ENCODE results near the gene ANXA3.

DNA sequence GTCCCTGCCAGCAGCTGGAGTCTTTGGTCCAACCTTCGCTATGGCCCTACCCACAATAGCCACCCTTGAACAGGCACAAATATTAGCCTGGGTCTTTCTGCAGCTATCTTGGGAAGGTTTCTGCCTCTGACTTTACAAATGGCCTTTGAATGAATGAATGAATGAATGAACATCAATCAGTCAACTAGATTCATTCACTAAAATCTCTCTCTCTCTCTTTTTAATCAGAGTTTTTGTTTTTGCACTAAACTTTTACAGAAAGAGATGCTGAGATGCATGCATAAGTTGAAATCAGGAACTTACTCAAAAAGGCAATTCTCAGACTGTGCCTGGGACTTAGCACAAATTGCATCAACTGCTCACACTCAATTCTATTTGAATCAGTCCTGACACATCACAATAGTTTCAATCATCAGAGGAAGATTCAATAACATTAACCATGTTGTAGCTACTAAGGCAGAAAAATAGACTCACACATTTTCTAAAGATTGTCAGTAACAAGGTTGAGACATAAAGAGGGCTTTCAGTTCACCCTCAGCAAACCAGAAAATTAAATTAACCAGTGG is 55.0 kb downstream of the ANXA3 start:
- TF ChIP-seq EZH2 (IDR thresholded peaks at IDR 0.05; ENCODE audit: low read length, unreplicated experiment), result no peak
- TF ChIP-seq, protein P1, sequence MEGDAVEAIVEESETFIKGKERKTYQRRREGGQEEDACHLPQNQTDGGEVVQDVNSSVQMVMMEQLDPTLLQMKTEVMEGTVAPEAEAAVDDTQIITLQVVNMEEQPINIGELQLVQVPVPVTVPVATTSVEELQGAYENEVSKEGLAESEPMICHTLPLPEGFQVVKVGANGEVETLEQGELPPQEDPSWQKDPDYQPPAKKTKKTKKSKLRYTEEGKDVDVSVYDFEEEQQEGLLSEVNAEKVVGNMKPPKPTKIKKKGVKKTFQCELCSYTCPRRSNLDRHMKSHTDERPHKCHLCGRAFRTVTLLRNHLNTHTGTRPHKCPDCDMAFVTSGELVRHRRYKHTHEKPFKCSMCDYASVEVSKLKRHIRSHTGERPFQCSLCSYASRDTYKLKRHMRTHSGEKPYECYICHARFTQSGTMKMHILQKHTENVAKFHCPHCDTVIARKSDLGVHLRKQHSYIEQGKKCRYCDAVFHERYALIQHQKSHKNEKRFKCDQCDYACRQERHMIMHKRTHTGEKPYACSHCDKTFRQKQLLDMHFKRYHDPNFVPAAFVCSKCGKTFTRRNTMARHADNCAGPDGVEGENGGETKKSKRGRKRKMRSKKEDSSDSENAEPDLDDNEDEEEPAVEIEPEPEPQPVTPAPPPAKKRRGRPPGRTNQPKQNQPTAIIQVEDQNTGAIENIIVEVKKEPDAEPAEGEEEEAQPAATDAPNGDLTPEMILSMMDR (conservative IDR thresholded peaks at IDR 0.05; ENCODE audit: low read depth, low read length), result no peak
